Osteoblast (primary cell): ENCODE data around the gene NCLN. TPM values are rescaled to one million over a fixed set of nuclear protein-coding genes. Genes with fewer than 3 reads are reported as not detected.

ENCODE experiments used
- DNase-seq: peaks from one replicate; pipeline ENCODE4 v3.0.0; 2011; ENCODE audit warnings: low spot score, mixed read lengths; ENCODE audit not compliant: insufficient read length; ENCODE audit errors: missing footprints
- H2AFZ ChIP-seq: 2 replicates; pipeline ENCODE4 v1.6.0; 2011; ENCODE audit warnings: mild to moderate bottlenecking, low read length
- H3K27ac ChIP-seq: 2 replicates; pipeline ENCODE4 v1.5.1; 2011; ENCODE audit warnings: mild to moderate bottlenecking, low read depth, low read length, moderate library complexity
- H3K27me3 ChIP-seq: 2 replicates; pipeline ENCODE4 v1.6.0; 2012; ENCODE audit warnings: mild to moderate bottlenecking, control low read depth, inconsistent platforms, low read length, moderate library complexity; ENCODE audit not compliant: insufficient read depth
- H3K36me3 ChIP-seq: 2 replicates; pipeline ENCODE4 v1.5.1; 2011; ENCODE audit warnings: mild to moderate bottlenecking, low read length, control low read depth, moderate library complexity; ENCODE audit not compliant: insufficient read depth
- H3K4me1 ChIP-seq: 2 replicates; pipeline ENCODE4 v1.5.1; 2011; ENCODE audit warnings: mild to moderate bottlenecking, low read length, control low read depth, moderate library complexity; ENCODE audit not compliant: insufficient read depth
- H3K4me2 ChIP-seq: 2 replicates; pipeline ENCODE4 v1.6.0; 2011; ENCODE audit warnings: mild to moderate bottlenecking, low read length; ENCODE audit not compliant: insufficient read depth
- H3K4me3 ChIP-seq: fragments of 200-600 bp; sonication (generic); 3 replicates; pipeline ENCODE4 v1.5.1; 2012; ENCODE audit warnings: mild to moderate bottlenecking, low read length, inconsistent platforms; ENCODE audit not compliant: insufficient read depth
- H3K79me2 ChIP-seq: 2 replicates; pipeline ENCODE4 v1.6.0; 2012; ENCODE audit warnings: mild to moderate bottlenecking, low read length, control low read depth, inconsistent platforms; ENCODE audit not compliant: insufficient read depth
- H3K9me3 ChIP-seq: 2 replicates; pipeline ENCODE4 v1.5.1; 2011; ENCODE audit warnings: low read depth, low read length, control low read depth
- H4K20me1 ChIP-seq: 2 replicates; pipeline ENCODE4 v1.6.0; 2012; ENCODE audit warnings: mild to moderate bottlenecking, low read length, control low read depth; ENCODE audit not compliant: insufficient read depth
- total RNA-seq: library from RNA; depleted of rRNA; stranded (reverse); fragments of >200 nt; gene quantifications from 2 replicates; pipeline ENCODE4 v1.2.3, GENCODE V29; 2012
- TF ChIP-seq, protein P1 (sequence below): IDR thresholded peaks from 2 replicates; pipeline ENCODE4 v1.5.1; 2011; ENCODE audit warnings: mild to moderate bottlenecking, low read depth, low read length, moderate library complexity; ENCODE audit errors: extremely low read depth

The NCLN gene
- total RNA-seq, 1 donor: 39.4 TPM

DNA sequence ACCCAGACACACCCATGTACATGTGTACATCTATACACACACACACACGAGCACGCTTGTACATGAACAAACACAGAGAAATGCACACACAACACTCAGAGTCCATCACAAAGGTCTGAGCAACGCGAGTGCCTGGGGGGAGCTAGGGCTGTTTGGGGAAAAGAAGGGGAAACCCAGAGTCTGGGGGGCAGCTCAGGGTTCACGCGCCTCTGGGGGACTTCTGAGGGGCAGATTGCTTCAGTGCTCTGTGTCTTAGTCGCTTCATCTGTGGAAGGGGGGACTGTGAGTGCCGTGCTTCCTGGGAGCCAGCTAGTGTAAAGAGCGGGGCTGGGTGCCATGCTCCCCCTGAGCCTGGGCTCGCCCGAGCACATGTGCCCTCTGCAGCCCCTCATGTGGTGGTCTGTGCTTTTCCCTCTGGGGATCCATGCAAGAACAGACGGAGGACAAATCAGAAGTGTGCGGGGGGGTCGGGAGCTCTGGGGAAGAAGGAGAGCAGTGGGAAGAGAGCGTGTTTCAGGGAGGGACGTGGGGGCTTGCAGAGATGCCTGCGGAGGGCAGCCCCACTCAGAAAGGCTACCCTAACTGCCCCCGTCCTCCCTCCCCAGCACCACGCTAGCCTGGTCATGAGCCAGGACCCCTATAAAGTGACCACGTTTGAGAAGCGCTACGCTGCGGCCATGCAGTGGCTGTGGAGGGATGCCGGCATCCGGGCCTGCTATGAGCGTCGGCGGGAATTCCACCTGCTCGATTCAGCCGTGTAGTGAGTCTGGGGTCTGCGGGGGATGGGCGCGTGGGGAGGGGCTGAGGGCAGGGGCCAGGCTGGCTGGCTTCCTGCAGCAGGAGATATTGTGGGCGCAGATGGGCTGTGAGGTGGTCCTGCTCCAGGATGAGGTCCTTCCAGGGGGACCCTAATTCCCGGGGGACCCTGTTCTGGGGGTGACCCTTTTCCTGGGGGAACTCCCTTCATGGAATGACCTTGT is 35.9 kb upstream of the NCLN start:
- H3K4me1 ChIP-seq: peaks cover 4% of the 10 kb centered on the region
- no peaks in the 10 kb centered on the region for H3K79me2 ChIP-seq
- H3K9me3 ChIP-seq: no peaks in the 10 kb centered on the region
- no peak for DNase-seq
- peak overlapping the region; percentile 19 for H3K4me3 ChIP-seq
- peak overlapping the region; percentile 13 for H3K4me2 ChIP-seq
- H3K27me3 ChIP-seq: peaks cover 2% of the 10 kb centered on the region
- no peak overlapping the region for H3K27ac ChIP-seq
- H3K36me3 ChIP-seq: no peaks in the 10 kb centered on the region
- H4K20me1 ChIP-seq: no peaks in the 10 kb centered on the region
- TF ChIP-seq, protein P1, sequence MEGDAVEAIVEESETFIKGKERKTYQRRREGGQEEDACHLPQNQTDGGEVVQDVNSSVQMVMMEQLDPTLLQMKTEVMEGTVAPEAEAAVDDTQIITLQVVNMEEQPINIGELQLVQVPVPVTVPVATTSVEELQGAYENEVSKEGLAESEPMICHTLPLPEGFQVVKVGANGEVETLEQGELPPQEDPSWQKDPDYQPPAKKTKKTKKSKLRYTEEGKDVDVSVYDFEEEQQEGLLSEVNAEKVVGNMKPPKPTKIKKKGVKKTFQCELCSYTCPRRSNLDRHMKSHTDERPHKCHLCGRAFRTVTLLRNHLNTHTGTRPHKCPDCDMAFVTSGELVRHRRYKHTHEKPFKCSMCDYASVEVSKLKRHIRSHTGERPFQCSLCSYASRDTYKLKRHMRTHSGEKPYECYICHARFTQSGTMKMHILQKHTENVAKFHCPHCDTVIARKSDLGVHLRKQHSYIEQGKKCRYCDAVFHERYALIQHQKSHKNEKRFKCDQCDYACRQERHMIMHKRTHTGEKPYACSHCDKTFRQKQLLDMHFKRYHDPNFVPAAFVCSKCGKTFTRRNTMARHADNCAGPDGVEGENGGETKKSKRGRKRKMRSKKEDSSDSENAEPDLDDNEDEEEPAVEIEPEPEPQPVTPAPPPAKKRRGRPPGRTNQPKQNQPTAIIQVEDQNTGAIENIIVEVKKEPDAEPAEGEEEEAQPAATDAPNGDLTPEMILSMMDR: no peak
- peak overlapping the region; percentile 62 for H2AFZ ChIP-seq

DNA sequence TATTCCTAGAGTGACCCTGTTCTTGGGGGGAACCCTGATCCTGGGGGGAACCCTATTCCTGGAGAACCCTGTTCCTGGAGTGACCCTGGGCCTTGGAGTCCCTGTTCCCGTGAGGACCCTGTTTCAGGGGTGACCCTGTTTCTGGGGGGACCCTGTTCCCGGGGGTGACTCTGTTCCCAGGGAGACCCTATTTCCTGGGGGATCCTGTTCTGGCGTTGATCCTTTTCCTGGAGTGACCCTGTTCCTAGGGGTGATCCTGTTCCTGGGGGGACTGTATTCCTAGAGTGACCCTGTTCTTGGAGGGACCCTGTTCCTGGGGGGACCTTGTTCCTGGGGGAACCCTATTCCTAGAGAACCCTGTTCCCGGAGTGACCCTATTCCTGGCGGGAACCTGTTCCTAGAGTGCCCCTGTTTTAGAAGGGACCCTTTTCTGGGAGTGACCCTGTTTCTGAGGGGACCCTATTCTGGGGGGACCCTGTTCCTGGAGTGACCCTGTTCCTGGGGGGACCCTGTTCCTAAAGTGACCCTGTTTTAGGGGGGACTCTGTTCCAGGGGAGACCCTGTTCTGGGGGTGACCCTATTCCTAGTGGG is 34.9 kb upstream of the NCLN start:
- H3K27ac ChIP-seq: no peak overlapping the region

DNA sequence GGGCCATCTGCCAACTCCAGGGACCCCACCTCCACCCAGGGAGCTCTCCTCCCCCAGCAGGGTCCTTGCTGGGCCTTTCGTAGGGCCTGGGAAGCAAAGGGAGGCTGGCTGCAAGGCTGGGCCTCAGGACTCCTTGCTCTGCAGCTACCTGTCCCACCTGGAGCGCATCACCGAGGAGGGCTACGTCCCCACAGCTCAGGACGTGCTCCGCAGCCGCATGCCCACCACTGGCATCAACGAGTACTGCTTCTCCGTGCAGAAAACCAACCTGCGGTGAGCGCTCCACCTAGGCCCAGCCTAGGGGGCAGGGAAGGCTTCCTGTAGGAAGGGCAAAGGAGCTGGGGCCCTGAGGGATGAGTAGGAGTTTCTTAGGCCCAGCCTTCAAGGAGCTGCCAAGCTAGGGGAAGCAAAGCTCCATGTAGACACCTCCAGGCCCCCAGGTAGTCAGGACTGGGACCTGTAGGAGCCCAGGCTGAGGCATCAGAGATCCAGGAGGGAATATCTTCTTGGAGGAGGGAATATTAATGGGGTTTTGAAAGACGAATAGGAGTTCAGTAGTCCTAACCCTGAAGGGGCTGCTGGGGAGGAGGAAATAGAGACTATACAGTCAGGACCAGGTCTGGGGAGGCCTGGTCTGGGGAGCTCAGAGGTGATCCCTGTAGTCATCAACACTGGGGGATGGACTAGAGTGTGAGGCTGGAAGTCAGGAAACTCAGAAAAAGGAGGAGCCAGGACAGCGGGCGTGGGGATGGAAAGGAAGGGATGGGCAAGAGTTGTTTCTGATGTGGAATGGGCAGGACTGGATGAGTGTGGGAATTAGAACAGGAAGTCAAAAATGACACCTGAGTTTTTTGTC is 33.9 kb upstream of the NCLN start:
- Histone ChIP-seq H3K4me3 (no peak overlapping the region), H3K9me3 (no peaks in the 10 kb centered on the region), H3K4me2 (no peak overlapping the region), H2AFZ (no peak overlapping the region), H3K36me3 (no peaks in the 10 kb centered on the region), H3K4me1 (peaks cover 10% of the 10 kb centered on the region), H3K27ac (no peak overlapping the region), H3K27me3 (peaks cover 2% of the 10 kb centered on the region), H3K79me2 (no peaks in the 10 kb centered on the region), H4K20me1 (no peaks in the 10 kb centered on the region)
- TF ChIP-seq, protein P1: no peak
- no peak for DNase-seq

More for the DNA sequence above, 34.9 kb upstream of the NCLN start:
- peaks cover 10% of the 10 kb centered on the region for H3K4me1 ChIP-seq
- no peaks in the 10 kb centered on the region for H3K36me3 ChIP-seq
- TF ChIP-seq, protein P1: no peak
- H4K20me1 ChIP-seq: no peaks in the 10 kb centered on the region
- H3K9me3 ChIP-seq: no peaks in the 10 kb centered on the region
- no peak overlapping the region for H3K4me3 ChIP-seq
- peak; percentile 75 for DNase-seq
- H3K79me2 ChIP-seq: no peaks in the 10 kb centered on the region
- H3K4me2 ChIP-seq: no peak overlapping the region
- peaks cover 2% of the 10 kb centered on the region for H3K27me3 ChIP-seq
- no peak overlapping the region for H2AFZ ChIP-seq
